ENCODE measurements around the gene COL16A1.
A peak's percentile ranks its signal among the peaks of the same experiment; 100 is the strongest.

The COL16A1 gene

DNA sequence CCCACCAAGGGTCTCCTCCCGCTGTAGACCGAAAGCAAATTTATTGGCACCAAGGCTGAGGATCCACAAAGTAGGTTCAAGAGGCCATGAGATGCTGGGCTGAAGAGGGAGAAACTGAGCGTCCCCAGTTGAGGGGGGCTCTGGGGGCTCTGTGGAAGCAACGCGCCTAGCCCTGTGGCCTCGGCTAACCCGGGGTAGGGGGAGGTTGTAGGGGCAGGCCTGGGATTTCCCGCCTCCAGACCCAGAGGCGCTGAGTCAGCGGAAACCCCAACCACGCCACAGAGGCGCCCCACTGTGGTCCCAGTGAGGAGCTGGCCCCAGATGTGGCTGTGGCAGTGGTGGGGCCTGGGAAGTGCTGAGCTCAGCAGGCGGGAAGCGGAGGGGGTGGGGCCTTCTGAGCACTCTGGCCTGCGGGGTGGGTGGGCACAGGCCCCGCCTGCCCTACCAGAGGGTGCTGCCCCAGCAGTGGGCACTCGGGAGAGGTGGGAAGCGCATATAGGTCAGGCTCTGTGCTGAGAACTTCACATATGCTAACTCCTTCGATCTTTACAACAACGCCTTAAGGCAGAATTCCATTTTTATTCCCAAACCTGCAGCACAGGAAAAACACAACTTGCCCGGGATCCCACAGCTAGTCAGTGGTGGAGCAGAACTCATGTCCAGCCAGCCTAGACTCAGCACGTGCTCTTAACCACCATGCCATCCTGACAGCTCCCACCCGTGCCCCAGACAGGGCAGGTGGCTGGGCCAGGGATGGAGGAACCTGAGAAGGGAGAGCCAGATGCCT is 1.5 kb upstream of the COL16A1 start:
- DNase-seq = peak in 1 of 2 donors; percentile 3

DNA sequence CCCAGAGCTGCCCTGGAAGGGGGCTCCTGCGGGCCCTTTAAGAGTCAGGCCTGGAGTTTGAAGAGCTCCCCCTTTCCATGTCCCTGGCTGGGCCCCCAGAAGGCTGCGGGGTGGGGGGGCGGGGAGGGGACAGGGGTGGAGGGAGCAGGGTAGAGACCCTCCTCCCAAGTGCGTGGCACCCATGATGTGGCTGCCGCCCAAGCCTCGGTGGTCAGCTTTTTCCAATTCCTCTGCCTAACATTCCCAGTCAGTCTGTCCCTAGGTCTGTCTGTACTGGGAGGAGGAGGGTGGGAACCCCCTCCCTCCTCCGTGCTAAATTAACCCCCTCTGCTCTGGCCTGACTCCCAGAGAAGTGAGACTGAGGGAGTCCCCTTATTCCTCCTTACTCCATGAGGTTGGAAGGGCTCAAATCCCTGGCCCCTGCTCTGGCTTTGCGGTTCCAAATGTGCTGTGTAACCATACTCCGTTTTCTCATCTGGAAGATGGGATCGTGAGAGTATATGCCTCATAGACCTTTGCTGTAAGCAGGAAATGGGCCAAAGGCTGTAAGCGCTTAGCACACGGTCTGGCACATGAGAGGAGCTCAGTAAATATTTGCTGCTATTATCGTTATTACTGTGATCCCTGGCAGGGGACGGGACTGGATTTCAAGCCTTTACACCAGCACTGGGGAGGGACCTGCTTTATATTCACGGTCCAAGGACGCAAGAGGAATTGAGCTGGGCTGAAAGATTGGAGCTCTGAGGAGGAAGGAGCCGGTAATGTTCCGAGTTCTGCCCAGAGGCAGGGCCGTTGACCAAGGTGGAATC is 658 bp upstream of the COL16A1 start:
- no peak for DNase-seq

GRCh38 chr1:31702836-31703404 is 897 bp downstream of the COL16A1 start:
- DNase-seq = no peak

GRCh38 chr1:31701091-31701736 is 2.6 kb downstream of the COL16A1 start:
- DNase-seq = peak; percentile 5 to 9

DNA sequence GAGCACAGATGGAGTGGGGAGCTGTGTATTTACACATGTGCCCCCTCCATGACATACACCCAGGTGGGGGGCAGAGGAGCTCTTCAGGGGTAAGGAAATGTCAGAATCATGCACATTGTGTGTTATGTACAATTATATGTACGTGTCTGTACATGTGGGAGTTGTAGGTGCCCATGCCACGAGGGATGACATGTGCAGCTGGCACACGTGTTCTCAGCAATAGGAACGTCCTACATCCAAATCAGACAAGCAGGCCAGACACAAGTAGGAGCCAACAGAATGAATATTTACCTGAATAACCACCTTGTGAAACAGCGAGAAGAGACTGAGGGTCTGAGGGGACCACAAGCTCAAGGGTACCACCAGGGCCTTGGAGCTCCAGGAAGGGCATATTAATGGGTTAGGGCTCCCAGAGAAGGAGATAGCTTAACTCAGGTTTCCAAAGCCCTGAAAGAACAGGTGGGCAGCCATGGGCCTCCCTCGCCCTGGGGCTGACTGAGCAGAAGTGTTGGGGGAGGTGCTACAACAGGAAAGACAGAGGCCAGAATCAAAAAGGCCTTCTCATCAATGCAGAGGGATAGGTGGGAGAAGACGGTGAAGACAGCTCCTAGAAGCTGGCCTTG is 3.2 kb downstream of the COL16A1 start:
- DNase-seq = no peak

DNA sequence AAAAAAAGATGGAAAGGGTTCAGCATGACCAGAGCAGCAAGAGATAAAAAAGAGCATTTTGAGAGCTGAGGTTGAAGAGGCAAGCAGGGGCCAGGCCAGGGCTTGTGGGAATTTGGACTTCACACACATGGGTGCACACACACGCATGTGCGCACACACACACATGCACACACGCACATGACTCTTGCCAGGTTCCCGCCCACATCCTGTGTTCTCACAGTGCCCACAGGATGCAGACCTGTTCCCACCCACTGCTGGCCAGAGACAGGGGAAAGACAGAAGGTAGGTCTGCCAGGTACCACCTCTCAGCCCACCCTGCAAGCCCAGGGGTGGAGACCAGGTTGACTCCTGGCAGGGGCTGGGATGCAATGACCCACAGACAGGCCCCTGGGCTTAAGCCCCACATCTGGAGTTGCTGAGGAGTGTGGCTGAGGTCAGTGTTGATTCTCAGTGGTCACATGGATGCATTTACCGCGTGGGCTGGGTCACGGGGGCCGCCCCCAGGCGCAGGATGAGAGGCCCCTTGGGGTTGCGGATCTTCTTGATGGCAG is 4.4 kb downstream of the COL16A1 start:
- no peak for DNase-seq

DNA sequence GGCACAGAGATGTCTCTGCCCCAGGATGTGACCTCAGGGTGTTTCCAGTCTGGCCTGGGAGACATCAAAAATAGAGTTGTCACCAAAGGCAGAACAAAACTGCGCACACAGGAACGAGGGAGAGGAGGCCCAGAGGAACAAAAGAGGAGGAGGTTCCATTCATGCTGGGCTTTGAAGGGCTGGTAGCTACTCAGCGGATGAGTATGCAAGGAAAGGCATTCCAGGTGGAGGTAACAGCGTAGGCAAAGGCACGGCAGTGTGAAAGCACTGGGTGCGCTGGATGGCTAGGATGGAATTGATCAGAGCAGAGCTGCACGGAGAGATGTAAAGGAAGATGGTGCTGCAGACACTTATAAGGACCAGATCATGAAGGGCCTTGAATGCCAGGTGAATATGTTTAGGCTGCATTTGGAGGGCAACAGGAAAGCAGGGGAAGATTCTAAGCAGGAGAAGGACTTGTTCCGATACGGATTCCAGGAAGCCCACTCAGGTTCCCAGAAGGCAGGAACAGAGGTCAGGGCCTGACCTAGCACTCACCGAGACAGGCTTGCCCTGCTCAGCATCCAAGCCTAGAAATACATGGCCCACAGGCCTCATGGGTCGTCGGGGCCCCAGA is 6.3 kb downstream of the COL16A1 start:
- no peak for DNase-seq

GRCh38 chr1:31696242-31696641 is 7.6 kb downstream of the COL16A1 start:
- no peak for DNase-seq

DNA sequence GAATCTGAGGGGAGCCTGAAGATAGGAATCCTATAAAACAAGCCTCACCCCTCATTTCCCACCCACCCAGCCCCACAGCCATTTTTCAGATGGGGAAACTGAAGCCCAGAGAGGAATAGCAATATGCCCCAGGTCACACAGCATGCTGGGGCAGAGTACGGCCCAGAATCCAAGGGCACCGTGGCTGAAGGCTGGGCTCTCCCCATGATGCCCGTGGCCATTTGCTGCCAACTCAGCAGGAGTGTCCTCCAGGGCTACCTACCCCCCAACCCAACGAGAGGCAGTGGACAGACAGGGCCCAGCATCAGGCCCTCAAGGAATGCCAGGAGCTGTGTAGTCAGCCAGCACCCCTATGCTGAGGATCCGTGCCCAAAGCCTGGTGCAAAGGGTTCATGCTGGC is 8.5 kb downstream of the COL16A1 start:
- no peak for DNase-seq

GRCh38 chr1:31694964-31695313 is 8.9 kb downstream of the COL16A1 start:
- DNase-seq = no peak

DNA sequence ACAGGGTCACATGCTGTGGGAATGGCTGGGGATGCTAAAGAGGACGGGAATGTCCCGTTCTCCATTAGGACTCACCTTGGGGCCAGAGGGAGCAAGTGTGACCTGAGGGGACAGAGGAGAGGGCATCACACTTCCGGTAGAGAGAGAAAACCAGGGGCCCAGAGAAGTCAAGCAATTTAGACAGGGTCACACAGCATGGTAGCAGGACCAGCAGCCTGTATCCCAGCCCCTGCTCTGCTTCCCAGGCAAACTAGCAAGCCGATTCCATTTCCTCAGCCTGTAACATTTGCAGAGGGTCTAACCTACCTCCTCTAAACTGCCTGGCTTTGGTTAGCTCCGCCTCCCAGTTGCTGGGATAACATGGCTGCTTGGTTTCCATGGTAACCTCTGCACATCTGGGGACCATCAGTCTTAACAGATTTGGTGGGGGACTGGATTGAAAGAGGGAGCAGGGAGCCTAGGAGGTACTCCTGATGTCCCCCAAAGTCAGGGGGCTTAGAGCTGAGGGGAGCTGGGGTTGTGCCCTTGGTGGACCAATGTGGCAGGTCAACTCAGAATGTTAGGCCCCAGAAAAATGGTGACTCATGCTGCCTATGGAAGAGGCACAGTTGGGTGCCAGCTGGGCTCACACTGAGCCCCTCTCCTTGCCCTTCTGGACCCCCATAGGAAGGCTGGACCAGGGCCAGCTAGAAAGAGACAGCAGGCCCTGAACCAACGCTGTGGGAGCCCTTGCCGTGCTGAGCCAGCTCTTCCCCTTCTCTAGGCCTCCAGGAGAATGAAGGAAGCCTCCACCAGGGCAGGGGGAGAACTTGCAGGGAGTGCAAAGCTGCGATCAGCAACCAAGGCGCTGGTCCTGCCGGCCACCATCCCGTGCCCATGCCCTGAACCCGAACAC is 9.5 kb downstream of the COL16A1 start:
- DNase-seq = no peak

- no peak for DNase-seq
Observed at GRCh38 chr1:31693231-31693630, 10.6 kb downstream of the COL16A1 start.

DNA sequence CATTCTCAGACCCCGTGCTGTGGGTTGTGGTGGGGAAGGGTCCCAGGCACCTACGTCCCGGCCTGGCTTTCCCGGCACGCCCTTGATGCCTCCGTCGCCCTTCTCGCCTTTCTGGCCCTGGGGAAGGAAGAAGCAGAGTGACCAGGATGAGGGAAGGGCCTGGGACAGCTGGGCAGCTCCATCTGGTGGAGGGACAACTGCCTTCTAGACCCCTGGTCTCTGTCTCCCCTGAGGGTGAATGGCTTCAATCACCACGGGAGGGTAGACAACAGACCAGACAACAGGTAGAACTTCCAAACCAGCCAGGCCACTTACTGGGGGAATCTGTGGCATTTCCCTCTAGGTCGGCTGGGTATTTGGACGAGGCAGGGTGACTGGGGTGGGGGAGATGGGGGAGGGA is 11.9 kb downstream of the COL16A1 start:
- DNase-seq = no peak

DNA sequence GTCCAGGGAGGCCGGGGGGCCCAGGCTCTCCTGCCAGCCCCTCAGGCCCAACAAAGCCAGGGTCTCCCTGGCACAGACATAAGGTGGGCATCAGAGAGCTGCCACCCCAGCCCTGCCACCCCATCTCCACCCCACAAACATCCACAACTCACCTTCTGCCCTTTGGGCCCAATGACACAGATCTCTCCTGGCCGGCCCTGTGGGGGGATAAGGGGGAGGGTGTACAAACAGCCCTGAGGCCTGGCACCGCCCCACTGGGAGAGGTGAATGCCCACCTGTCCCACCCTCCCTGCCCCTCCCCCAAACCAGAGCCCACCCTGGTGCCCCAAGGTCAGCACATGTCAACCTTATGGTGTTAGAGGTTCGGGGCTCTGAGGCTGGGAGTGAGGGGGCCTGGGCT is 12.4 kb downstream of the COL16A1 start:
- DNase-seq = no peak

- no peak for DNase-seq
Observed at GRCh38 chr1:31690921-31691320, 12.9 kb downstream of the COL16A1 start.

DNA sequence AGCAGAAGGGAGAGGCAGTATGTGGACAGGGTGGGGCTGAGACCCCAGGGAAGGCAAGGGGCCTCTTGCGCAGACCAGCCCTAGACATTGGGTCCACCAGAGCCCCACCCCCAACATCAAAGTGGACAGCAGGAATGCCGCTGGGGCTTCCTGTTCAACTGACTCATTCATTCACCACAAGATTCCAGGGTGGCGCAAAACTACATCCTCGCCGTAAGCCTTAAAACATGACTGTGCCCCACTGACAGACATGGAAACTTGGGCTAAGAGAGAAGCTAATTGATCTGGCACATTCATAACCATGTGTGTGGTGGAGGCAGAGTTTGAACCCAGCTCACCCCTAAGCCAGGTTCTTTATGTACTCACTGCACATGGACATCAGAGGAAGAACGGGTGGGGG is 14.0 kb downstream of the COL16A1 start:
- no peak for DNase-seq

DNA sequence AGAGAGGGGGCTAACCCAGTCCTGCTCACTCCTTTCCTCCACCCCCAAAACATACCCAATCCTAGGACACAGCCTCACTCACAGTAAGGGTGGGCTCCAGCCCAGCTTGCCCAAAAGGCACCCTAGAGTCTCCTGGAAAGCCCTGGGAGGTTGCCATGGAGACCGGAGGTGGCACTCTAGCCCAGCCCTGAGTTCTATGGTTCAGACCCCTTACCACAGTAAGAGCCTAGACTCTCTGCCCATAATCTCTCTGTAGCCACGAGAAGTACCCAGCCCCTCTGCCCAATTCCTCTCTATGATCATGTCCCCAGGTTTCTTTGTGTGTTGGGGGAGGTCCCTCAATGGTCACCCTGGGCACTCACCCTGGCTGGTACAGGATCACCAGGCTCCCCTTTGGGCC is 14.4 kb downstream of the COL16A1 start:
- DNase-seq = no peak

- no peak for DNase-seq
Observed at GRCh38 chr1:31688233-31688918, 15.4 kb downstream of the COL16A1 start.

DNA sequence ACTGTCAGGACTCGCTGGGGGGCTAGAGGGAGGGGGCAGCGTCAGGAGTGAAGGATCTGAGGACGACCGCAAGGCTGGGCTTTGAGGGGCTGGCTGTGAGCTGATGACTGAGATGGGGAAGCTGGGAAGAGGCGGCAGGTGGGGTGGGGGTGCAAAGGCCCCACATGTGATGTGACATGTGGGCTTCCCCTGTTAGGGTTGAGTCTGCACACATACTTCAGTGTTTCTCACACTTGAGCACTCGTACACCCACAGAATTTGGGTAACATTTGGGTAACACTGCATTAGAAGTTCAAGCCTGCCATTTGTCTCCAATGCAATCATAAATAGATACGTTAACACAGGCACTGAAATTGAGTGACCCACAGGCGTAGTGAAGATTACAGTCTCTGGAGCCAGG is 16.2 kb downstream of the COL16A1 start:
- no peak for DNase-seq

DNA sequence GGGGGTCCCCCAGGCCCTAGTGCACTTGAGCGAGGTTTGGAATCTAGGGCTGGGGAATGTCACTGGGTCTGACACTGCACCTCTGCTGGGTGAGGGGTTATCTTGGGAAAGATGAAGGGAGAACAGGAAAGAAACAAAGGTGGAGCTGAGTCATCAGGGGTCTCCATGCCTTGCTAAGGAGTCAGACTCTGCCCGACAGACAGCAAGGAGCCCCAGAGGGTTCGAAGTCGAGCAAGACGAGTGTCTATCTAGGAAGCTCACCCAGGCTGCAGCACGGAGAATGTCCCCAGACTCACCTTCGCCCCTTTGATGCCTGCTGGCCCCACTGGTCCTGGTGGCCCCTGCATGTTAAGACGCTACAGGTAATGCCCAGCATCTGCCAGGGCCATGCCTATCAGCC is 18.0 kb downstream of the COL16A1 start:
- no peak for DNase-seq

- no peak for DNase-seq
Observed at GRCh38 chr1:31683997-31684396, 19.8 kb downstream of the COL16A1 start.
